HUES64 (cell line): Measurements from ENCODE around the gene HERPUD2.
A peak's percentile ranks its signal among the peaks of the same experiment; 100 is the strongest.
"Not testable (repeated sequence)": the region's sequence is repeated elsewhere in the genome, so short reads cannot be mapped to it uniquely, and the experiment has no call there.

ENCODE experiments used
- H3K27ac ChIP-seq: 2 replicates; pipeline ENCODE4 v1.7.0; 2013; ENCODE audit warnings: low read depth, low read length, inconsistent platforms
- H3K27me3 ChIP-seq: 2 replicates; pipeline ENCODE4 v1.6.1; 2013; ENCODE audit warnings: mild to moderate bottlenecking, low read length; ENCODE audit not compliant: insufficient read depth
- H3K36me3 ChIP-seq: 2 replicates; pipeline ENCODE4 v1.6.1; 2013; ENCODE audit warnings: mild to moderate bottlenecking, low read length; ENCODE audit not compliant: insufficient read depth
- H3K4me1 ChIP-seq: 2 replicates; pipeline ENCODE4 v1.6.1; 2013; ENCODE audit warnings: mild to moderate bottlenecking, low read length, moderate library complexity; ENCODE audit not compliant: insufficient read depth
- H3K4me3 ChIP-seq: 2 replicates; pipeline ENCODE4 v1.5.1; 2013; ENCODE audit warnings: mild to moderate bottlenecking, low read length, moderate library complexity
- H3K9ac ChIP-seq: 2 replicates; pipeline ENCODE4 v1.6.1; 2013; ENCODE audit warnings: mild to moderate bottlenecking, low read depth, low read length
- H3K9me3 ChIP-seq: 2 replicates; pipeline ENCODE4 v1.6.1; 2013; ENCODE audit warnings: low read depth, low read length; ENCODE audit not compliant: insufficient read depth
- WGBS: fragments of 150-250, 120-280 bp; methylation state at CpG from one replicate; pipeline ENCODE4 v1.1.7; 2013; ENCODE audit warnings: missing lambda C conversion rate; 5-methylcytosine and 5-hydroxymethylcytosine counted together

The HERPUD2 gene

GRCh38 chr7:35677582-35678356 lies 17.2 kb downstream of the HERPUD2 start:
- Histone ChIP-seq H3K27me3 (no peaks in the 10 kb centered on the region), H3K27ac (no peak overlapping the region), H3K4me1 (peaks cover 20% of the 10 kb centered on the region), H3K4me3 (no peak overlapping the region), H3K36me3 (no peaks in the 10 kb centered on the region), H3K9me3 (no peaks in the 10 kb centered on the region), H3K9ac (no peak overlapping the region)
- WGBS, result 92% methylated on average over 3 of the region's 3 CpGs

DNA sequence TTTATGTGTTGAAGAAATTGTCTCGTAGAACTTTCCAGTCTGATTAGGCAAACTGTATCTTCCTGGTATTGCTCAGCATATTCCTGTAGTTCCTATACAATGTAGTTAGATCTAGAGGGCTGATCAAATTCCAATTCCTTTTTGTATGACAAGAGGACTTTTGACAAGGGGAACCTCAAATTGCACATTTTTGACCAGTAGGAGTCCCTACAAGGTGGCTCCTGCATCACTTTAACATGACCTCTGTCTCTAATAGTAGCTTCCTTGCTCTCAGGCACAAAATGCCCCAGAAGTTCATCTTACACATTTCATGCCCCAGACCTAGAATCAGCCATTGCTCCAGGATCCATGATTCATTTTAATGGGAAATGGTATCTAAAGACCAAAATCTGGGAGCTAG lies 18.7 kb downstream of the HERPUD2 start:
- Histone ChIP-seq H3K27ac (no peak overlapping the region), H3K4me3 (no peak overlapping the region), H3K36me3 (no peaks in the 10 kb centered on the region), H3K27me3 (no peaks in the 10 kb centered on the region), H3K9ac (no peak overlapping the region), H3K4me1 (peaks cover 36% of the 10 kb centered on the region), H3K9me3 (no peaks in the 10 kb centered on the region)
- 100% methylated on average over 1 of the region's 1 CpG for WGBS

DNA sequence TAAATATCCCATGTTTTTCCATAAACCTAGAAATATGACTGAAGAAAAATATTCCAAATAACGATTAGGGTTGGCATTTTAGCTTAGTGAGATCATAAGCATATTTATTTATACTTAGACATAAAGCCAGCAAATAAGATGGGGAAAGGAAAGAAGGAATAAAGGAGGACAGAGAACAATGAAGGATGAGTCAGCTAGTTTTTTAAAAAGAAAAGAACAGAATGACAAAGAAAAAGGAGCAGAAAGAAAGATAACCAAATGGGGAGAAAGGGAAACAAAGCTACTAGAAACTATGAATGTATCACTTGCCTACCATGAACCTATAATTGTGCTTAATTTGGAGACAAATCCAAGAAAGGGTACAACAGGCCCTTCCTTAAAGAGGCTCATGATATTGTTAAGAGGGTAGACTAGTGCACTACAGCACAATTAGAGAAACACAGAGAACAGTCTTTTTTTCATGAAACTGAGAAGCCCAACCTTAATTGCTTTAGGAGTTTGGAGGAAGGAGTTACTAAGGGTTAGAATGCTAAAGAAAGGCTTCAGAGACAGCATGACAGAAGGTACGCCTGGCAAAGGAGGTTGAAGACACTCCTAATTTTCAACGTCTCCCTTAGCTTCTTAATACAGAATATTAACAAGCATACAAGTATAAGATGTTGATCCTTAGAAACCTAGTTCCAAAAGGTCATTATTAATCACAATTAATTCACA lies 23.9 kb downstream of the HERPUD2 start:
- Histone ChIP-seq H3K9me3 (peaks cover 16% of the 10 kb centered on the region), H3K4me3 (peak overlapping the region; percentile 12; the same call in 1 of the 2 replicates), H3K27ac (peak overlapping the region; percentile 81), H3K27me3 (no peaks in the 10 kb centered on the region), H3K36me3 (peaks cover 29% of the 10 kb centered on the region), H3K4me1 (peaks cover 44% of the 10 kb centered on the region), H3K9ac (peak overlapping the region; percentile 51)
- 100% methylated on average over 1 of the region's 3 CpGs for WGBS

- not testable (repeated sequence) for H3K27me3 ChIP-seq, H3K4me1 ChIP-seq, H3K4me3 ChIP-seq, H3K9ac ChIP-seq, H3K27ac ChIP-seq, H3K9me3 ChIP-seq
- 91% methylated on average over 3 of the region's 4 CpGs for WGBS
- peaks cover 17% of the 10 kb centered on the region for H3K36me3 ChIP-seq
Observed at GRCh38 chr7:35660411-35660810, 34.5 kb downstream of the HERPUD2 start.

DNA sequence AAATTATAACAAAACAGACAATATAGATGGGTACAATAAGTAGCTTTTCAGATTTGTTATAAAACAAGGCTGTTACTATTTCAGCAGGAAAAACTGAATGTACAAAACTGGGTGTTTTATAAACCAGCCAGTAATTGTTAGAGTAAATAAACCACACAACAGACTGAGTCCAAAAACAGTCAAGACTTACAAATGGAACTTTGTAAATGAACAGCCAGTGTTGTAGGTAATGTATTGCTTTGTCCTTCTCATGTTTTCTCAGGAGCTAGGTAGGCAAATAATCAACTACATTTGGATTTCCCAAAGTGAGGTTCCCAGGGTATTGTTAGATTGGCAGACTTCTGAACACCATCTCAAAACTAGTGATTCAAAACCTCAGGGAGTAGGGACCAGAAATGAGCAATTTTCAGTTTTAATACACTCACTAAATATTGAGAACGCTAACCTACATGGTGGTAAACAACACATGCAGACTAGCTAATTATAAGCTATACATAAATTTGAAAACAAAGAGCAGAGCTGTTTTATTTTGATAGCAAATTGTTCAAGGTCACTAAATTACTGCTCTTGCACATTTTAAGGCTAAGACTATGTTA lies 36.2 kb downstream of the HERPUD2 start:
- H3K27ac ChIP-seq, result no peak overlapping the region
- 80% methylated on average over 1 of the region's 1 CpG for WGBS
- H3K9ac ChIP-seq, result no peak overlapping the region
- H3K4me1 ChIP-seq, result no peaks in the 10 kb centered on the region
- H3K36me3 ChIP-seq, result peaks cover 4% of the 10 kb centered on the region; the same call in 1 of the 2 replicates
- H3K4me3 ChIP-seq, result no peak overlapping the region
- H3K9me3 ChIP-seq, result no peaks in the 10 kb centered on the region
- no peaks in the 10 kb centered on the region for H3K27me3 ChIP-seq

GRCh38 chr7:35657125-35657524 lies 37.8 kb downstream of the HERPUD2 start:
- Histone ChIP-seq H3K4me3 (no peak overlapping the region), H3K27ac (no peak overlapping the region), H3K36me3 (peaks cover 4% of the 10 kb centered on the region; the same call in 1 of the 2 replicates), H3K9ac (no peak overlapping the region), H3K27me3 (no peaks in the 10 kb centered on the region), H3K4me1 (no peaks in the 10 kb centered on the region), H3K9me3 (peaks cover 7% of the 10 kb centered on the region; the same call in 1 of the 2 replicates)
- WGBS, result 100% methylated on average over 2 of the region's 2 CpGs

DNA sequence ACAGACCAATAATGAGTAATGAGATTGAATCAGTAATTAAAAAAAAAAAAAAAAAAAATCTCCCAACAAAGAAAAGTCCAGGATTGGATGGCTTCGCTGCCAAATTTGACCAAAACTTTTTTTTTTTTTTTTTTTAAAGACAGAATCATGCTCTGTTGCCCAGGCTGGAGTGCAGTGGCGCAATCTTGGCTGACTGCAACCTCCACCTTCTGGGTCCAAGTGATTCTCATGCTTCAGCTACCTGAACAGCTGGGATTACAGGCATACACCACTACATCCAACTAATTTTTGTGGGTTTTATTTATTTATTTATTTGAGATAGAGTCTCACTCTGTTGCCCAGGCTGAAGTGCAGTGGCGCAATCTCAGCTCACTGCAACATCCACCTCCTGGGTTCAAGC lies 40.4 kb downstream of the HERPUD2 start:
- H3K4me1 ChIP-seq, H3K27ac ChIP-seq, H3K9ac ChIP-seq, H3K36me3 ChIP-seq, H3K9me3 ChIP-seq, H3K27me3 ChIP-seq, H3K4me3 ChIP-seq: not testable (repeated sequence)
- 96% methylated on average over 3 of the region's 3 CpGs for WGBS

DNA sequence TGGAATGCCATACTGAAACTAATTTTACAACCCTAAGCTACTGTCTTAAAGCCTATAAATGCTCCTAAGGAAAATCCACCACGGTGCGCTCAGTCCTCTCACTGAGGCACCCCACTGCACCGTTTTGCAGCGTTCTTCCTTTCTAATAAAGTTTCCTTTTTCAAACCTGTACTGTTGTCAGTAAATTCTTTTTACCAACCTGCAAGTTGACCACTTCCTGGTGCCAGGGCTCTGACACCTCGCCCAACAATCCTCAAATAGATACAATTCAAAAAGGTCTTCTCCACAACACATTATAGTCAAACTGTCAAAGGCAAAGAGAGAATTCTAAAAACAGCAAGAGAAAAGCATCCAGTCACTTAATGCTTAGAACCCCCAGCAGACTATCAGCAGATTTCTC lies 42.8 kb downstream of the HERPUD2 start:
- Histone ChIP-seq H3K9me3 (peaks cover 7% of the 10 kb centered on the region; the same call in 1 of the 2 replicates), H3K27ac (no peak overlapping the region), H3K4me3 (no peak overlapping the region), H3K9ac (no peak overlapping the region), H3K27me3 (no peaks in the 10 kb centered on the region), H3K4me1 (peaks cover 20% of the 10 kb centered on the region), H3K36me3 (no peaks in the 10 kb centered on the region; the same call in 1 of the 2 replicates)
- 94% methylated on average over 5 of the region's 5 CpGs for WGBS

- Histone ChIP-seq H3K9me3 (peaks cover 7% of the 10 kb centered on the region; the same call in 1 of the 2 replicates), H3K27ac (no peak overlapping the region), H3K27me3 (no peaks in the 10 kb centered on the region), H3K4me3 (no peak overlapping the region), H3K9ac (no peak overlapping the region), H3K36me3 (no peaks in the 10 kb centered on the region), H3K4me1 (peaks cover 33% of the 10 kb centered on the region)
- WGBS, result 95% methylated on average over 4 of the region's 4 CpGs
Observed at GRCh38 chr7:35650751-35651150, 44.2 kb downstream of the HERPUD2 start.

- Histone ChIP-seq H3K36me3 (no peaks in the 10 kb centered on the region), H3K9me3 (peaks cover 7% of the 10 kb centered on the region; the same call in 1 of the 2 replicates), H3K9ac (no peak overlapping the region), H3K4me1 (peaks cover 33% of the 10 kb centered on the region), H3K27ac (no peak overlapping the region; the same call in 1 of the 2 replicates), H3K27me3 (no peaks in the 10 kb centered on the region), H3K4me3 (no peak overlapping the region)
- 95% methylated on average over 3 of the region's 3 CpGs for WGBS
Observed at GRCh38 chr7:35649711-35650110, 45.2 kb downstream of the HERPUD2 start.

- Histone ChIP-seq H3K4me3 (no peak overlapping the region), H3K36me3 (no peaks in the 10 kb centered on the region)
- WGBS, result 96% methylated on average over 3 of the region's 3 CpGs
Observed at GRCh38 chr7:35648367-35648766, 46.6 kb downstream of the HERPUD2 start.

More at GRCh38 chr7:35648367-35648766, 46.6 kb downstream of the HERPUD2 start:
- no peak overlapping the region for H3K9ac ChIP-seq
- no peak overlapping the region for H3K27ac ChIP-seq
- peaks cover 33% of the 10 kb centered on the region for H3K4me1 ChIP-seq
- H3K27me3 ChIP-seq, result no peaks in the 10 kb centered on the region
- H3K9me3 ChIP-seq, result peaks cover 7% of the 10 kb centered on the region; the same call in 1 of the 2 replicates
